Activated T-helper 2 cell treated with anti-CD3 and anti-CD28 coated beads, Interferon-gamma antibody, Interleukin-2, Interleukin-4, amounts not matched to agents 10 μg/mL and 5 μg/mL and 100 μg/mL, durations not matched to agents 14 hours and 24 hours and 36 hours (primary cell): ENCODE results near the gene CAPN11. TPM values are rescaled to one million over a fixed set of nuclear protein-coding genes. Genes with fewer than 3 reads are reported as not detected.
"Not testable (repeated sequence)": the region's sequence is repeated elsewhere in the genome, so short reads cannot be mapped to it uniquely, and the experiment has no call there.

Source experiments
- DNase-seq: peaks from one replicate; pipeline ENCODE4 v3.0.0; 2021; ENCODE audit warnings: low spot score
- H3K27ac Mint-ChIP-seq: one replicate; pipeline ENCODE4 v1.8.0; 2021; ENCODE audit warnings: mixed read lengths
- H3K27me3 Mint-ChIP-seq: one replicate; pipeline ENCODE4 v1.8.0; 2021; ENCODE audit warnings: low read depth, mixed read lengths
- H3K36me3 Mint-ChIP-seq: one replicate; pipeline ENCODE4 v1.8.0; 2021; ENCODE audit warnings: low read depth, mixed read lengths
- H3K4me1 Mint-ChIP-seq: one replicate; pipeline ENCODE4 v1.8.0; 2021; ENCODE audit warnings: low read depth, mixed read lengths
- H3K4me3 Mint-ChIP-seq: one replicate; pipeline ENCODE4 v1.8.0; 2021; ENCODE audit warnings: low read depth, mild to moderate bottlenecking, moderate library complexity, mixed read lengths
- H3K9me3 Mint-ChIP-seq: one replicate; pipeline ENCODE4 v1.8.0; 2021; ENCODE audit warnings: mixed read lengths
- intact Hi-C: fragments of 100-400 bp; cut with micrococcal nuclease; formaldehyde crosslinking; loops from one replicate; pipeline ENCODE4 v1.15.1; 2023
- total RNA-seq: library from RNA; stranded (reverse); gene quantifications from 2 replicates; pipeline ENCODE4 v1.2.3, GENCODE V29; 2022

The CAPN11 gene
- total RNA-seq, 1 donor from 2014 or later, result 0.09 TPM

DNA sequence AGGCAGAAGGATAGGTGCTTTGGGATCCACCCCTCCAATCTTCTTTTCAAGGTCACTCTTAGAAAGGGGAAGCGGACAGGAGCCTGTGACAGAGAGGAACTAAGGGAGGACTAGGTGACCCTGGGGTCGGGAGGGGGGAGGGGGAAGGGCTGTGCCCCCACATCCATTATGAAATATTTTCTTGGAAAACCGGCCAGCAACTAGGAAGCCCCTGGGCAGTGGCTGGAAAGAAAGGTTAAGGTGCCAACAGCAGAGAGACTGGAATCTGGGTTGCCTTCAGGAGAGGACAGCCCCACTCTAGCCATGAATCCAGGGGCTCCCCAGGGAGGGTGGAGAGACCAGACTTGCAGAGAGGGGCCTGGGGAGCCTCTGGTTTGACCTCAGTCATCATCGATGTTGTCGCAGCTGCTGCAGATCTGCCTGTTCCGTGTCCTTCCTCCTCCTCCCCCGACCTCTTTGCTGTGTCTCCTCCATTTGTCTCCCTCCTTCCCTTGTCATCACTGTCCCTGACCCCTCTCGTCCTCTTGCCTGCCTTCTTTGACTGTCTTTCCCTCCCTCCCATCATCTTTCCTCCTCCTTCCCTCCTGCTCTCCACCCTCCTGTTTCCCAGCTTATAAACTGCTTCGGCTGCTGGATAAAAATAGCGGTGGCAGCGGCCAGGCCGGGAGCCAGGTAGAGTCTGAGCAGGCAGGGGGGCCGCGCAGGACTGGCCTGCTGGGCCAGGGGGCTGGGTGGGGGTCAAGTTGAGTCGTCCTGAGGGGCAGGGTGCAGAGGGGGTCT, 67.9 kb downstream of the CAPN11 start:
- Mint-ChIP-seq H3K27me3 (no peaks in the 10 kb centered on the region), H3K4me3 (no peak overlapping the region), H3K27ac (no peak overlapping the region), H3K4me1 (peaks cover 29% of the 10 kb centered on the region), H3K36me3 (peaks cover 47% of the 10 kb centered on the region), H3K9me3 (no peaks in the 10 kb centered on the region)
- intact Hi-C loops, result no loop called here
- no peak for DNase-seq

DNA sequence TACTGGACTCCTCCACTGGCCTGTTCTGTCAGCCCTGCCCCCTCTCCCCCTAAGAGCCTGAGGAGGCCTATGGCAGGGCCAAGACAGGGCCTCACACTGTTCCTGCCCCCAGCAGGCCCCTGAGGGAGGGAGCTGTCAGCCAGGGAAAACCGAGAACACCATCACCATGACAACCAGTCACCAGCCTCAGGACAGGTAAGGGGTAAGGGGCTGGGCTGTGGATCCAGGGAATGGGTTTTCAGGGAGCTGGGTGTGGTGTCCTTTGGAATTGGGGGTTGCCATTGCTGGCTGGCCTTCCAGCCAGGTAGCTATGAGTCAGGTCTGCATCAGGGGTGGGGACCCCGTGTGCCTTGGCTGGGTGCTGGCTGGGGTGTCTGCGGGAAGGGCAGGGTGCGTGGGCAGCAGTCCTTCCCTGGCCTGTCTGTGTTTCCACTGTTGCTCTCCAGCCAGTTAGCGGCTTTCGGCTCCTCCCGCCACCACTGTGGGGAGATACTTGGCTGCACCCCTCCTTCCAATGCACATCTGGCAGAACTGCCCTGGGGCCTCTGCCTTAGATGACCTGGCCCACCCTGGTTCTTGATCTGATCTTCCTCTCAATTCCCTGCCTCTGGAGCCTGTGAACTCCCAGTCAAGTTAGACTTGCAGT, 68.7 kb downstream of the CAPN11 start:
- Mint-ChIP-seq H3K27ac (no peak overlapping the region), H3K4me3 (no peak overlapping the region), H3K27me3 (no peaks in the 10 kb centered on the region), H3K9me3 (no peaks in the 10 kb centered on the region), H3K36me3 (peaks cover 52% of the 10 kb centered on the region), H3K4me1 (peaks cover 23% of the 10 kb centered on the region)
- intact Hi-C loops, result no loop called here
- DNase-seq, result no peak

DNA sequence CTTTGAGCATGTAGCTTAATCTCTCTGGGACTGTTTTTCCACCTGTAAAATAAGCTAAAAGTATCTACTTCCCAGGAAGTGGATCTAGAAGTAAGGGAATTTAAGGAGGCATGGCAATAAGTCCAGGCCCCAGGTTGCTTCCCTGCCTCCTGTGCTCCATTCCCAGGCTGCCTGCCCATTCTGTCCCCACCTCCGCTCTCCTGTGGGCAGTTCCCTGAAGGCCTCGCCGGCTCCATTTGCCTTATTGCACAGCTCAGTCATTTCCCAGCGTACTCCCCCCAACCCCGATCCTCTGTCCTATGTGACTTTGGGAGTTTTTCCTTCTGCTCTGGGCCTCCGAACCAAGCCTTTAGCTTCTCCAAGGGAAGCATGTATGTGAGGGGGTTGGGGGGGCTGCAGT, 69.4 kb downstream of the CAPN11 start:
- Mint-ChIP-seq H3K4me3 (no peak overlapping the region), H3K4me1 (peaks cover 18% of the 10 kb centered on the region), H3K9me3 (no peaks in the 10 kb centered on the region), H3K27me3 (no peaks in the 10 kb centered on the region), H3K27ac (no peak overlapping the region), H3K36me3 (peaks cover 59% of the 10 kb centered on the region)
- intact Hi-C loops, result no loop called here
- DNase-seq, result no peak

GRCh38 chr6:44228433-44228832, 69.8 kb downstream of the CAPN11 start:
- Mint-ChIP-seq H3K27ac (no peak overlapping the region), H3K4me3 (no peak overlapping the region), H3K9me3 (no peaks in the 10 kb centered on the region), H3K36me3 (peaks cover 63% of the 10 kb centered on the region), H3K4me1 (peaks cover 19% of the 10 kb centered on the region), H3K27me3 (no peaks in the 10 kb centered on the region)
- intact Hi-C loops, result no loop called here
- DNase-seq, result no peak

DNA sequence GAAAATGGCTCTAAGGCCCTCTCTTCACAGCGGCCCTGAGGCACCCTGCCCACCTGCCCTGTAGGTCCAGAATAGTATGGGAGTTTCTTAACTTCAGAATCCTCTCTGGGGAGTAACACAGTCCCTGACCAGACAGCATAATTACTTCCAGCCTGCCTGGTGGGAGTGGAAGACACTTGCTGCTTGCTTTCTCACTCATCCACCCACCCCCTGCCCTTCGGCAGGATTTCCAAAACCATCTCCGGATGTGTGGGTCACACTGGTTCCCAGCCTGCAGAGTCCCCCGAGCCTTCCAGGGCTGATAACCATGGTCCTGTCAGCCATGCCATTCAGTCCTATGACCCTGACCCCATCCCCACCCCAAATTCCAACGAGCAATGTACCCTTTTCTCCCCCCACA, 70.2 kb downstream of the CAPN11 start:
- DNase-seq, result no peak
- Mint-ChIP-seq H3K9me3 (no peaks in the 10 kb centered on the region), H3K4me1 (peaks cover 23% of the 10 kb centered on the region), H3K27ac (no peak overlapping the region), H3K27me3 (no peaks in the 10 kb centered on the region), H3K36me3 (peaks cover 67% of the 10 kb centered on the region), H3K4me3 (no peak overlapping the region)
- intact Hi-C loops, result no loop called here

- Mint-ChIP-seq H3K27ac (no peak overlapping the region), H3K9me3 (no peaks in the 10 kb centered on the region), H3K4me1 (peaks cover 20% of the 10 kb centered on the region), H3K4me3 (no peak overlapping the region), H3K36me3 (peaks cover 72% of the 10 kb centered on the region), H3K27me3 (no peaks in the 10 kb centered on the region)
- intact Hi-C loops, result loop anchor here (10.0 kb wide), 1 partner anchor 135 kb away; no protein-coding TSS in a partner anchor
- DNase-seq, result no peak
Observed at GRCh38 chr6:44229376-44230033, 70.9 kb downstream of the CAPN11 start.

DNA sequence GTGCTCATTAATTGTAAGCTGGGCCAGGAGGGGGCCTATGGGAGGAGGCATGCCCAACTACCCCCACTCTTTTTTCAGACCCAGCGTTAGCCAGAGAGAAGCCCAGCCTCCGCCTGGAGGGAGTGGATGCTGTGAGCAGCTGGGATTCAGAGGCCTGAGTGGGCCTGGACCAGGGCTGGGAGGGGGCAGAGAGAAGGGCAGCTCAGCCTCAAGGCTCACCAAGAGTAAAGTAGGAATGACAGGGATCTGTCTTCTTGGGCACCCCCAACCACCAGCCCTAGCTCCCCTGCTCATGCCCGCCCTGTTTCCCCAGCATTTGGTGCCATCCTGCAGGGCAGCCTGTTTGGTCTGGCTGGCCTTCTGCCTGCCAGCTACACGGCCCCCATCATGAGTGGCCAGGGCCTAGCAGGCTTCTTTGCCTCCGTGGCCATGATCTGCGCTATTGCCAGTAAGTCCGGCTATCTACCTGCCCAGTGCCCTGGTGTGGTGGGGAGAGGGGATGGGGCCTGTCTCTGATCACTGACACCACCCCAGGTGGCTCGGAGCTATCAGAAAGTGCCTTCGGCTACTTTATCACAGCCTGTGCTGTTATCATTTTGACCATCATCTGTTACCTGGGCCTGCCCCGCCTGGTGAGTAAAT, 71.5 kb downstream of the CAPN11 start:
- no peak for DNase-seq
- no peak overlapping the region for H3K4me3 Mint-ChIP-seq
- intact Hi-C loops, result loop anchor here (10.0 kb wide), 1 partner anchor 135 kb away; no protein-coding TSS in a partner anchor
- peaks cover 17% of the 10 kb centered on the region for H3K4me1 Mint-ChIP-seq
- H3K36me3 Mint-ChIP-seq, result peaks cover 75% of the 10 kb centered on the region
- no peaks in the 10 kb centered on the region for H3K27me3 Mint-ChIP-seq
- no peaks in the 10 kb centered on the region for H3K9me3 Mint-ChIP-seq
- H3K27ac Mint-ChIP-seq, result no peak overlapping the region

GRCh38 chr6:44231426-44231825, 72.8 kb downstream of the CAPN11 start:
- intact Hi-C loops, result loop anchor here (10.0 kb wide), 1 partner anchor 137 kb away; no protein-coding TSS in a partner anchor
- not testable (repeated sequence) for DNase-seq, H3K27me3 Mint-ChIP-seq, H3K27ac Mint-ChIP-seq, H3K4me3 Mint-ChIP-seq, H3K9me3 Mint-ChIP-seq
- Mint-ChIP-seq H3K4me1 (peaks cover 18% of the 10 kb centered on the region), H3K36me3 (peaks cover 82% of the 10 kb centered on the region)

DNA sequence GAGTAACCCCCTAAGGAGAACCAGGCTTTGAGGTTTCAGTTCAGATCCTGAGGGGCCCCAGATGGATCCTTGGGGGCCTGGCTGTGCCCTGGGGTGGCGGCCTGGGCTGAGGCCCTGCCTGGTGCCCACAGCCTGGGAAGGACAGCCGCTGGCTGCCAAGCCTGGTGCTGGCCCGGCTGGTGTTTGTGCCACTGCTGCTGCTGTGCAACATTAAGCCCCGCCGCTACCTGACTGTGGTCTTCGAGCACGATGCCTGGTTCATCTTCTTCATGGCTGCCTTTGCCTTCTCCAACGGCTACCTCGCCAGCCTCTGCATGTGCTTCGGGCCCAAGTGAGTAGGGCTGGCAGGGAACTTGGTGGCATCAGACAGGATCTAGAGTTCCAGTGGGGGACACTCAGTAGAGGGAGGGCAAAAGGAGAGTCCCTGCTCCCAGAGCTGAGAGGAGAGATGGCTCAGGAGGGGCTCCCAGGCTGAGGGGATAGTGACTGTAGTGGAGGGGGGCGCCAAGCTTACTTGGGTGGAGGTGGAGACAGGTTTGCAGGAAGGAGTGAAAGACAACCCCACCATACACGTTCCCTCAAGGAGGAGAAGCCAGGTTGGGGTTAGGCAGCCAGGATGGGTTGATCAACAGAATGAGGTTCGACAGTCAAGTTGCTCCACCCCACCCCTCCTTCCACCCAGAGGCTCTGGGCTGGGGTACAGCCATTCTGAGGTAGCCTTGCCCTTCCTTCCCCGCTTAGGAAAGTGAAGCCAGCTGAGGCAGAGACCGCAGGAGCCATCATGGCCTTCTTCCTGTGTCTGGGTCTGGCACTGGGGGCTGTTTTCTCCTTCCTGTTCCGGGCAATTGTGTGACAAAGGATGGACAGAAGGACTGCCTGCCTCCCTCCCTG, 74.3 kb downstream of the CAPN11 start:
- intact Hi-C loops, result loop anchor here (1.0 to 10.0 kb wide), 2 partner anchors 9 to 138 kb away; no protein-coding TSS in a partner anchor
- Mint-ChIP-seq H3K27me3 (no peaks in the 10 kb centered on the region), H3K4me1 (peaks cover 28% of the 10 kb centered on the region), H3K36me3 (peaks cover 81% of the 10 kb centered on the region), H3K4me3 (no peak overlapping the region), H3K9me3 (no peaks in the 10 kb centered on the region), H3K27ac (peak overlapping the region; percentile 70)
- no peak for DNase-seq

DNA sequence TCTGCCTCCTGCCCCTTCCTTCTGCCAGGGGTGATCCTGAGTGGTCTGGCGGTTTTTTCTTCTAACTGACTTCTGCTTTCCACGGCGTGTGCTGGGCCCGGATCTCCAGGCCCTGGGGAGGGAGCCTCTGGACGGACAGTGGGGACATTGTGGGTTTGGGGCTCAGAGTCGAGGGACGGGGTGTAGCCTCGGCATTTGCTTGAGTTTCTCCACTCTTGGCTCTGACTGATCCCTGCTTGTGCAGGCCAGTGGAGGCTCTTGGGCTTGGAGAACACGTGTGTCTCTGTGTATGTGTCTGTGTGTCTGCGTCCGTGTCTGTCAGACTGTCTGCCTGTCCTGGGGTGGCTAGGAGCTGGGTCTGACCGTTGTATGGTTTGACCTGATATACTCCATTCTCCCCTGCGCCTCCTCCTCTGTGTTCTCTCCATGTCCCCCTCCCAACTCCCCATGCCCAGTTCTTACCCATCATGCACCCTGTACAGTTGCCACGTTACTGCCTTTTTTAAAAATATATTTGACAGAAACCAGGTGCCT, 75.0 kb downstream of the CAPN11 start:
- Mint-ChIP-seq H3K27me3 (no peaks in the 10 kb centered on the region), H3K4me1 (peaks cover 35% of the 10 kb centered on the region), H3K27ac (peak overlapping the region; percentile 5), H3K4me3 (no peak overlapping the region), H3K36me3 (peaks cover 76% of the 10 kb centered on the region), H3K9me3 (no peaks in the 10 kb centered on the region)
- DNase-seq, result no peak
- intact Hi-C loops, result loop anchor here (1.0 to 10.0 kb wide), 2 partner anchors 9 to 139 kb away; no protein-coding TSS in a partner anchor
